ENCODE data around the gene CNTNAP5.

Gene CNTNAP5

GRCh38 chr2:124437811-124438210, 412.7 kb downstream of the CNTNAP5 start:
- no peak for DNase-seq (ENCODE audit: low read depth in 2 of 2)

GRCh38 chr2:124450481-124450880, 425.4 kb downstream of the CNTNAP5 start:
- DNase-seq (ENCODE audit: low read depth in 2 of 2): no peak

GRCh38 chr2:124476291-124476690, 451.2 kb downstream of the CNTNAP5 start:
- no peak for DNase-seq (ENCODE audit: low read depth in 2 of 2)

GRCh38 chr2:124478761-124479160, 453.7 kb downstream of the CNTNAP5 start:
- no peak for DNase-seq (ENCODE audit: low read depth in 2 of 2)

GRCh38 chr2:124480958-124481357, 455.9 kb downstream of the CNTNAP5 start:
- DNase-seq (ENCODE audit: low read depth in 2 of 2): no peak

- no peak for DNase-seq (ENCODE audit: low read depth in 2 of 2)
Observed at GRCh38 chr2:124482044-124482443, 457.0 kb downstream of the CNTNAP5 start.

- DNase-seq (ENCODE audit: low read depth in 2 of 2): no peak
Observed at GRCh38 chr2:124482551-124482950, 457.5 kb downstream of the CNTNAP5 start.

- DNase-seq (ENCODE audit: low read depth in 2 of 2): no peak
Observed at GRCh38 chr2:124485659-124486058, 460.6 kb downstream of the CNTNAP5 start.

- DNase-seq (ENCODE audit: low read depth in 2 of 2): no peak
Observed at GRCh38 chr2:124489686-124490085, 464.6 kb downstream of the CNTNAP5 start.

GRCh38 chr2:124501575-124502152, 476.6 kb downstream of the CNTNAP5 start:
- no peak for DNase-seq (ENCODE audit: low read depth in 2 of 2)

GRCh38 chr2:124514236-124514635, 489.1 kb downstream of the CNTNAP5 start:
- no peak for DNase-seq (ENCODE audit: low read depth in 2 of 2)

- no peak for DNase-seq (ENCODE audit: low read depth in 2 of 2)
Observed at GRCh38 chr2:124520953-124521352, 495.9 kb downstream of the CNTNAP5 start.

- DNase-seq (ENCODE audit: low read depth in 2 of 2): no peak
Observed at GRCh38 chr2:124523096-124523495, 498.0 kb downstream of the CNTNAP5 start.

- no peak for DNase-seq (ENCODE audit: low read depth in 2 of 2)
Observed at GRCh38 chr2:124524155-124524915, 499.2 kb downstream of the CNTNAP5 start.

GRCh38 chr2:124526221-124526620, 501.1 kb downstream of the CNTNAP5 start:
- no peak for DNase-seq (ENCODE audit: low read depth in 2 of 2)

- no peak for DNase-seq (ENCODE audit: low read depth in 2 of 2)
Observed at GRCh38 chr2:124530203-124530602, 505.1 kb downstream of the CNTNAP5 start.

- no peak for DNase-seq (ENCODE audit: low read depth in 2 of 2)
Observed at GRCh38 chr2:124533226-124533954, 508.3 kb downstream of the CNTNAP5 start.

- no peak for DNase-seq (ENCODE audit: low read depth in 2 of 2)
Observed at GRCh38 chr2:124534028-124534427, 508.9 kb downstream of the CNTNAP5 start.

GRCh38 chr2:124535816-124536215, 510.7 kb downstream of the CNTNAP5 start:
- DNase-seq (ENCODE audit: low read depth in 2 of 2): no peak

- DNase-seq (ENCODE audit: low read depth in 2 of 2): no peak
Observed at GRCh38 chr2:124536591-124536990, 511.5 kb downstream of the CNTNAP5 start.

GRCh38 chr2:124538549-124538948, 513.5 kb downstream of the CNTNAP5 start:
- DNase-seq (ENCODE audit: low read depth in 2 of 2): no peak

GRCh38 chr2:124540805-124541204, 515.7 kb downstream of the CNTNAP5 start:
- DNase-seq (ENCODE audit: low read depth in 2 of 2): no peak

Data from stimulated activated CD8-positive, alpha-beta memory T cell treated with anti-CD3 and anti-CD28 coated beads, Interleukin-15, amount 100 ng/mL, for 48 hours (primary cell).